ENCODE data around the gene MDFIC2.
A peak's percentile ranks its signal among the peaks of the same experiment; 100 is the strongest.

Gene MDFIC2

DNA sequence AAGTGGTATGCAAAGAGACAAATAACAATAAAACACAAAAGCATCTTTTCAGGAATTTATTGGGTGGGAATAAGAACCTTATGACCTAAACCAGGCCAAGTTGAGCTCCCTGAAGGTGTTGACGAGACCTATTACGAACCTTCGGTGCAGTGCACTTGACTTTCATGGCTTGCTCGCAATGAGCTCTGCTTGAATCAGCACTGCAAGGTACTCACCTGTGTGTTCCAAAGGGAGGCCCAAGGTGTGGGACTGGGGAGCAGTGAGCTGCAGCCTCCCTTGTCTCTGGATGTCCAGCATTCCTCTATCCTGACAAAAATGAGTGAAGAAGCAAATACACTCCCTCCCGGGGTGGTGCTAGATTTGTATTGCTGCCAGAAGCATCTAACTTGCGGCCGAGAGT is at the start of gene MDFIC2:
Gene MDFIC2 (minus strand): TSS at position 303 of the 400 bp plus-strand sequence. CDS start 665 bp downstream, outside the sequence.
- TF ChIP-seq, protein P1, sequence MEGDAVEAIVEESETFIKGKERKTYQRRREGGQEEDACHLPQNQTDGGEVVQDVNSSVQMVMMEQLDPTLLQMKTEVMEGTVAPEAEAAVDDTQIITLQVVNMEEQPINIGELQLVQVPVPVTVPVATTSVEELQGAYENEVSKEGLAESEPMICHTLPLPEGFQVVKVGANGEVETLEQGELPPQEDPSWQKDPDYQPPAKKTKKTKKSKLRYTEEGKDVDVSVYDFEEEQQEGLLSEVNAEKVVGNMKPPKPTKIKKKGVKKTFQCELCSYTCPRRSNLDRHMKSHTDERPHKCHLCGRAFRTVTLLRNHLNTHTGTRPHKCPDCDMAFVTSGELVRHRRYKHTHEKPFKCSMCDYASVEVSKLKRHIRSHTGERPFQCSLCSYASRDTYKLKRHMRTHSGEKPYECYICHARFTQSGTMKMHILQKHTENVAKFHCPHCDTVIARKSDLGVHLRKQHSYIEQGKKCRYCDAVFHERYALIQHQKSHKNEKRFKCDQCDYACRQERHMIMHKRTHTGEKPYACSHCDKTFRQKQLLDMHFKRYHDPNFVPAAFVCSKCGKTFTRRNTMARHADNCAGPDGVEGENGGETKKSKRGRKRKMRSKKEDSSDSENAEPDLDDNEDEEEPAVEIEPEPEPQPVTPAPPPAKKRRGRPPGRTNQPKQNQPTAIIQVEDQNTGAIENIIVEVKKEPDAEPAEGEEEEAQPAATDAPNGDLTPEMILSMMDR (IDR thresholded peaks at IDR 0.05), result no peak
- Histone ChIP-seq H3K9me3 (no peaks in the 10 kb centered on the region), H3K4me1 (peaks cover 0 to 4% (median 0%) of the 10 kb centered on the region in 4 donors), H3K27ac (no peak within 1 kb of the TSS), H3K27me3 (no peaks in the 10 kb centered on the region), H3K4me3 (no peak within 1 kb of the TSS), H3K36me3 (no peaks in the 10 kb centered on the region)
- no peak for DNase-seq
- intact Hi-C loops (cut with DNase I; ENCODE audit: low total_unique reads), result no loop called here

DNA sequence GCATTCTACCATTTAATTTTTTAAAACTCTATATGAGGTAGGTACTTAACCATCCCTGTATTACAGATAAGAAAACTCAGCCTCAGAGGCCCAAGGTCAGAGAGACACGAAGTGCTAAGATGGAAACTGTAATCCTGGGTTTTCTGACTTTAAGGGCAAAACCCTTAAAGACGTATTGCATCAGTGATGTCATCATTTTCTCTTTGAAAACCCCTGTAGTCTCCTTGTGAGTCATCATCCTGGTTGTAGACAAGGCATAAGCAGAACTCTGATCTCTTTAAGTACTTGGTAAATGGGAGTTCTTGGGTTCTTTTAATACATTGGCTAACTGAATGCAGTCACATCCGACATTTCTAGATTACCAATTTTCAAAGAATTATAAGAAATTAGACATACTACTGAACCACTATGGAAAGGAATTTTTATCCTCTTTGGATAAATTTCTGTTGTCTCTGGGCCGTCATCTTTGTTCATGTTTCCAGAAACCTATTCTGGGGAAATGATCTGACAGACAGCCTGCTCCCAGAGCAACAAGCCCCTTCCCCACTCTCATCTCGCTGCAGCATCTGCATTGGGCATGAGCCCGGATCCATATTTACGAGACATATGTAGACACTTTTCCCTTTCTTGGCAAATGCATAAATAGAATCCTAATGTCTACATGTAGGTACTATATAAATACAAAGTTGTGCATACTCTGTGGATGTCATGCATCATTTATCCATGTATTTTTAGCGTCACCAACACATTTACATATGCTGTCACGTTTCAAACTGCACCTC is 48.7 kb upstream of the MDFIC2 start:
- intact Hi-C loops (cut with DNase I; ENCODE audit: low total_unique reads), result no loop called here
- Histone ChIP-seq H3K9me3 (peaks cover 0 to 14% (median 0%) of the 10 kb centered on the region in 3 donors), H3K4me1 (no peaks in the 10 kb centered on the region), H3K36me3 (no peaks in the 10 kb centered on the region), H3K4me3 (no peak overlapping the region), H3K27me3 (no peaks in the 10 kb centered on the region), H3K27ac (no peak overlapping the region)
- TF ChIP-seq, protein P1 (IDR thresholded peaks at IDR 0.05), result no peak
- DNase-seq, result no peak

DNA sequence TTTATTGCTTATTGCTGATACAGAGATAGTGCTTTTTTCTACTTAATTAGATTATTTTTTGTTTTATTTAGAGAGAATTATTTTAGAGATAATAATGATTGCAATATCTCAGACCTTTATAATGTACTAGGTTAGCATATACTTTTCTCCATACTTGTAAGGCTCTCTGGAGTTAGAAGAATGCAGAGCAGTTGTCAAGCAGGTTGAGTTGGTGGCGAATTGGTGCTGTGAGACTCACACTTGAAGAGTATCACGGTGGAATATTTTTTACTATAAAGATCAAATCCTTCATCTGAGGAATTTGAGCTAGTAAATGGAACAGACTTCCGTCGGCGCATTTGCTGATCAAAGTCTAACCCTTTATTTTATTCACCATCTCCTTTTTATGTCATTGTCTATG is 47.3 kb upstream of the MDFIC2 start:
- Histone ChIP-seq H3K27ac (no peak overlapping the region), H3K27me3 (no peaks in the 10 kb centered on the region), H3K36me3 (no peaks in the 10 kb centered on the region), H3K9me3 (peaks cover 0 to 10% (median 0%) of the 10 kb centered on the region in 3 donors), H3K4me3 (no peak overlapping the region), H3K4me1 (peaks cover 0 to 11% (median 0%) of the 10 kb centered on the region in 4 donors)
- DNase-seq, result no peak
- intact Hi-C loops (cut with DNase I; ENCODE audit: low total_unique reads), result loop anchor here (10.0 kb wide), 1 partner anchor 295 kb away; no protein-coding TSS in a partner anchor
- TF ChIP-seq, protein P1 (IDR thresholded peaks at IDR 0.05), result no peak

DNA sequence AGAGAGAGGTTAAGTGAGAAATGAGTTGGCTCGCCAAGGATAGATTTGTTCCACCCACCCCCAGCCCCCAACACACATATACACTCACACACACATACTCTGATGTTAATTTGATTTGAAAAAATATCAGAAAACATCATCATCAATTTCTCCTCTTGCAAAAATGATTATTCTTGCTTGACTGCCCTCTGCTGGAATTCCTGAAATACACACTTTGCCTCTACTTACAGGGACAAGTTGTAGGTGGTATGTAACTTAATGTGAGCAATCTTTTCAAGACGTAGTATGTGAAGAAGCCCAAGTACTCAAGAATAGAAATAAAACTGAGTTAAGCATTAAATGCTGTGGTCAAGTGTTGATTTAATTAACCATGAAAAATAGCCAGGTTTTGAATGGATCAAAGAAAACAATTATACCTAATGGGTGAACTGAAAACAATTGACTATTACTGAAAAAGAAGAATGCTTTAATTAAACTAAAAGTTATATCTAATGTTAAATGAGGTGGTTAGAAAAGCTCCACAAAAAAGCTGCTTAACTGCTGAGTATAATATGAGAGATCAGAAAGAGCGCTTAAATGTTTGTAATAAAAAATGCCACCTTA is 46.6 kb upstream of the MDFIC2 start:
- Histone ChIP-seq H3K27me3 (no peaks in the 10 kb centered on the region), H3K4me3 (no peak overlapping the region), H3K36me3 (no peaks in the 10 kb centered on the region), H3K4me1 (peaks cover 0 to 15% (median 0%) of the 10 kb centered on the region in 4 donors), H3K27ac (no peak overlapping the region), H3K9me3 (peaks cover 0 to 4% (median 0%) of the 10 kb centered on the region in 3 donors)
- TF ChIP-seq, protein P1 (IDR thresholded peaks at IDR 0.05), result peak; percentile 75 to 82
- DNase-seq, result no peak
- intact Hi-C loops (cut with DNase I; ENCODE audit: low total_unique reads), result loop anchor here (10.0 kb wide), 1 partner anchor 294 kb away; no protein-coding TSS in a partner anchor

DNA sequence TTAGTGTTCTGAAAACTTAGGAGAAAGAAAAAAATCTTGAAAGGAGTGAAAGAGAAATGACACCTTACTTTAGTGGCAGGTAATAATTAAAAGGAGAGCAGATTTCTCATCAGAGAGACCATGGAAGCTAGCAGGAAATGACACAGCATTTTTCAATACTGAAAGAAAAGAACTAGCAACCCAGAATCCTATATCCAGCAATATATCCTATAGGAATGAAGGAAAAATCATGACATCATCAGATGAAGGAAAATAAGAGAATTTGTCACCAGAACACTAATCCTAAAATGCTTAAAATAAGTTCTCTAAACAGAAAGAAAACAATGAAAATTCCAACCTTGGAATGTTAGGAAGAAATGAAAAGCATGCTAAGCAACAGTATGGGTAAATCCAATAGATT is 39.8 kb upstream of the MDFIC2 start:
- TF ChIP-seq, protein P1 (IDR thresholded peaks at IDR 0.05), result no peak
- peaks cover 0 to 3% (median 0%) of the 10 kb centered on the region in 3 donors for H3K9me3 ChIP-seq
- intact Hi-C loops (cut with DNase I; ENCODE audit: low total_unique reads), result loop anchor here (10.0 kb wide), 1 partner anchor 287 kb away; no protein-coding TSS in a partner anchor

More for the DNA sequence above, 39.8 kb upstream of the MDFIC2 start:
- H3K27me3 ChIP-seq, result no peaks in the 10 kb centered on the region
- H3K4me3 ChIP-seq, result no peak overlapping the region
- peaks cover 0 to 15% (median 0%) of the 10 kb centered on the region in 4 donors for H3K4me1 ChIP-seq
- no peak for DNase-seq
- H3K27ac ChIP-seq, result no peak overlapping the region
- no peaks in the 10 kb centered on the region for H3K36me3 ChIP-seq
